NT2/D1 (cell line): ENCODE data around the gene ZMYND15.

Experiments
- SUZ12 ChIP-seq: IDR thresholded peaks from 2 replicates; pipeline ENCODE4 v1.6.1; 2011; ENCODE audit not compliant: insufficient read length, insufficient read depth; ENCODE audit errors: extremely low read depth
- YY1 ChIP-seq: IDR thresholded peaks from 2 replicates; pipeline ENCODE4 v1.6.1; 2011; ENCODE audit not compliant: insufficient read length, insufficient read depth
- ZNF274 ChIP-seq: IDR thresholded peaks from 2 replicates; pipeline ENCODE4 v1.6.1; 2011; ENCODE audit warnings: mild to moderate bottlenecking, low read depth, low read length

DNA sequence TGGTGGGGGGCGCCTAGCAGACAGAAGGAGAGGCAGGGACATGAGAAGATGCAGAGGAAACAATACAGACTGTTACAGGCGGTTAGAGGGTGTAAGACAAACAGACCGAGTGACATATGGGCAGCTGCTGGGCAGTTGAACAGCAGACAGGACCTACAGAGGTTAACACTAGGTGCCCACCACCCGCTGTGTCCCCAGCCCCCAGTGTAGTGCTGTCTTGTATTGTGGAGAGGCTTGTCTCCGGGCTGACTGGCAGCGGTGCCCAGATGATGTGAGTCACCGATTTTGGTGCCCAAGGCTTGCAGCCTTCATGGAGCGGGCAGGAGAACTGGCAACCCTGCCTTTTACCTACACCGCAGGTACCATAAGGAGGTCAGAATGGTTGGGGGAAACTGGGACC is 2.5 kb downstream of the ZMYND15 start:
- TF ChIP-seq SUZ12, result no peak
- TF ChIP-seq ZNF274, result no peak
- no peak for TF ChIP-seq YY1
